Ishikawa (cell line): ENCODE data around the gene INTS4.

ENCODE experiments used
- CEBPB ChIP-seq: IDR thresholded peaks from 2 replicates; pipeline ENCODE4 v1.6.1; 2012
- CREB1 ChIP-seq: IDR thresholded peaks from 2 replicates; pipeline ENCODE4 v1.6.1; 2012; ENCODE audit warnings: low read depth
- EGR1 ChIP-seq: IDR thresholded peaks from 2 replicates; pipeline ENCODE4 v1.6.1; 2012
- EP300 ChIP-seq: IDR thresholded peaks from 2 replicates; pipeline ENCODE4 v1.6.1; 2012; ENCODE audit warnings: borderline replicate concordance
- FOXM1 ChIP-seq: IDR thresholded peaks from 2 replicates; pipeline ENCODE4 v1.6.1; 2012; ENCODE audit warnings: low read depth, borderline replicate concordance
- NFIC ChIP-seq: IDR thresholded peaks from 2 replicates; pipeline ENCODE4 v1.6.1; 2012
- RAD21 ChIP-seq: IDR thresholded peaks from 2 replicates; pipeline ENCODE4 v1.6.1; 2012; ENCODE audit warnings: low read depth
- TAF1 ChIP-seq: IDR thresholded peaks from 2 replicates; pipeline ENCODE4 v1.6.1; 2012; ENCODE audit warnings: low read depth, mild to moderate bottlenecking
- TCF12 ChIP-seq: IDR thresholded peaks from 2 replicates; pipeline ENCODE4 v1.6.1; 2012; ENCODE audit warnings: low read depth
- TEAD4 ChIP-seq: IDR thresholded peaks from 2 replicates; pipeline ENCODE4 v1.6.1; 2012
- YY1 ChIP-seq: IDR thresholded peaks from 2 replicates; pipeline ENCODE4 v1.6.1; 2012; ENCODE audit warnings: low read depth
- ZBTB7A ChIP-seq: IDR thresholded peaks from 2 replicates; pipeline ENCODE4 v1.6.1; 2012; ENCODE audit warnings: low read depth
- TF ChIP-seq, protein P1 (sequence below): IDR thresholded peaks from 2 replicates; pipeline ENCODE4 v1.6.1; 2012; ENCODE audit warnings: low read depth, mild to moderate bottlenecking
- TF ChIP-seq, protein P2 (sequence below): IDR thresholded peaks from 2 replicates; pipeline ENCODE4 v1.6.1; 2012
- TF ChIP-seq, protein P3 (sequence below): IDR thresholded peaks from 2 replicates; pipeline ENCODE4 v1.6.1; 2012

INTS4 gene

DNA sequence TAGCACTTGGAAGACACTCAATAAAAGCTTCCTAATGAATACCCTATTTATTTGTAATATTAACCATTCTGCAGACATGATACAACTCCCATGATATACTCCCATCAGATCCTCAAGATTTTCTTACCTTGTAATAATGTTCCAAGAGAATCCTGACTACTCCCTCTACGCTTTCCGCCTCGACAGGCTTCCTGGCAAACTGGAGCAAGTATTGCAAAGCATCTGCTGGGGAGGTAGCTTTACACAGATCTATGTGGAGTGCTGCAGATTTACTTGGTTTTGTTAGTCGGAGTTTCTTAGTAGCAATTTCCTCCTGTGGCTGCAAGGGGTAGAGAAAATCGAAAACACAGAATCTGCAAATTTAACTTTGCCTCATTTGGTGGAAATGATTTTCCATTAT lies 3.5 kb downstream of the INTS4 start:
- no peak for TF ChIP-seq FOXM1

DNA sequence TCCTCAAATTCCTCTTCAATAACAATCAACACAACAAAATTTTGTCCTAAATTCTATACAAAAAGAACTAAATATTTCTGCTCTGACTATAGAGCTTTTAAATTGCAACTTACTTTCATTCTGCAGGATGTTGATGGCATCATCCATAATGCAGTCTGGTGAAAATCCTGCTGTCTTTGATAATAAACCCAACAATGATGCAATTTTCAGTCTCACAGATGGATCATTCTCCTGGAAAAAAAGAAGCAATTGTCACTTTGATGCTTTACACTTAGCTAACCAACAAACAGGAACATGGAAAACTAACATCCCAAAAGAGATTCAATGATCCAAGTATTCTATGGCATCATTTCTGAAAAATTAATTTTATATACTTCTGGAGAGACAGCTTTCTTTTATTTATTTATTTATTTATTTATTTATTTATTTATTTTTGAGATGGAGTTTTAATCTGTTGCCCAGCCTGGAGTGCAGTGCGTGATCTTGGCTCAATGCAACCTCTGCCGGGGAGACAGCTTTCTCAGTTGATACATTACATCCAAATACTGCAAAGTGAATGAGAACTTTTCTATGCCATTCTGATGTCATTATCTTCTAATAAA lies 13.0 kb downstream of the INTS4 start:
- no peak for TF ChIP-seq YY1
- TF ChIP-seq EGR1 = no peak
- TF ChIP-seq CREB1 = no peak
- TF ChIP-seq, protein P1, sequence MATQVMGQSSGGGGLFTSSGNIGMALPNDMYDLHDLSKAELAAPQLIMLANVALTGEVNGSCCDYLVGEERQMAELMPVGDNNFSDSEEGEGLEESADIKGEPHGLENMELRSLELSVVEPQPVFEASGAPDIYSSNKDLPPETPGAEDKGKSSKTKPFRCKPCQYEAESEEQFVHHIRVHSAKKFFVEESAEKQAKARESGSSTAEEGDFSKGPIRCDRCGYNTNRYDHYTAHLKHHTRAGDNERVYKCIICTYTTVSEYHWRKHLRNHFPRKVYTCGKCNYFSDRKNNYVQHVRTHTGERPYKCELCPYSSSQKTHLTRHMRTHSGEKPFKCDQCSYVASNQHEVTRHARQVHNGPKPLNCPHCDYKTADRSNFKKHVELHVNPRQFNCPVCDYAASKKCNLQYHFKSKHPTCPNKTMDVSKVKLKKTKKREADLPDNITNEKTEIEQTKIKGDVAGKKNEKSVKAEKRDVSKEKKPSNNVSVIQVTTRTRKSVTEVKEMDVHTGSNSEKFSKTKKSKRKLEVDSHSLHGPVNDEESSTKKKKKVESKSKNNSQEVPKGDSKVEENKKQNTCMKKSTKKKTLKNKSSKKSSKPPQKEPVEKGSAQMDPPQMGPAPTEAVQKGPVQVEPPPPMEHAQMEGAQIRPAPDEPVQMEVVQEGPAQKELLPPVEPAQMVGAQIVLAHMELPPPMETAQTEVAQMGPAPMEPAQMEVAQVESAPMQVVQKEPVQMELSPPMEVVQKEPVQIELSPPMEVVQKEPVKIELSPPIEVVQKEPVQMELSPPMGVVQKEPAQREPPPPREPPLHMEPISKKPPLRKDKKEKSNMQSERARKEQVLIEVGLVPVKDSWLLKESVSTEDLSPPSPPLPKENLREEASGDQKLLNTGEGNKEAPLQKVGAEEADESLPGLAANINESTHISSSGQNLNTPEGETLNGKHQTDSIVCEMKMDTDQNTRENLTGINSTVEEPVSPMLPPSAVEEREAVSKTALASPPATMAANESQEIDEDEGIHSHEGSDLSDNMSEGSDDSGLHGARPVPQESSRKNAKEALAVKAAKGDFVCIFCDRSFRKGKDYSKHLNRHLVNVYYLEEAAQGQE = no peak
- no peak for TF ChIP-seq ZBTB7A
- no peak for TF ChIP-seq CEBPB
- TF ChIP-seq, protein P2, sequence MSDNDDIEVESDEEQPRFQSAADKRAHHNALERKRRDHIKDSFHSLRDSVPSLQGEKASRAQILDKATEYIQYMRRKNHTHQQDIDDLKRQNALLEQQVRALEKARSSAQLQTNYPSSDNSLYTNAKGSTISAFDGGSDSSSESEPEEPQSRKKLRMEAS = no peak
- TF ChIP-seq TCF12 = no peak
- TF ChIP-seq, protein P3, sequence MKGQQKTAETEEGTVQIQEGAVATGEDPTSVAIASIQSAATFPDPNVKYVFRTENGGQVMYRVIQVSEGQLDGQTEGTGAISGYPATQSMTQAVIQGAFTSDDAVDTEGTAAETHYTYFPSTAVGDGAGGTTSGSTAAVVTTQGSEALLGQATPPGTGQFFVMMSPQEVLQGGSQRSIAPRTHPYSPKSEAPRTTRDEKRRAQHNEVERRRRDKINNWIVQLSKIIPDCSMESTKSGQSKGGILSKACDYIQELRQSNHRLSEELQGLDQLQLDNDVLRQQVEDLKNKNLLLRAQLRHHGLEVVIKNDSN = no peak
- no peak for TF ChIP-seq TEAD4
- no peak for TF ChIP-seq FOXM1
- no peak for TF ChIP-seq EP300
- no peak for TF ChIP-seq RAD21
- TF ChIP-seq TAF1 = no peak

DNA sequence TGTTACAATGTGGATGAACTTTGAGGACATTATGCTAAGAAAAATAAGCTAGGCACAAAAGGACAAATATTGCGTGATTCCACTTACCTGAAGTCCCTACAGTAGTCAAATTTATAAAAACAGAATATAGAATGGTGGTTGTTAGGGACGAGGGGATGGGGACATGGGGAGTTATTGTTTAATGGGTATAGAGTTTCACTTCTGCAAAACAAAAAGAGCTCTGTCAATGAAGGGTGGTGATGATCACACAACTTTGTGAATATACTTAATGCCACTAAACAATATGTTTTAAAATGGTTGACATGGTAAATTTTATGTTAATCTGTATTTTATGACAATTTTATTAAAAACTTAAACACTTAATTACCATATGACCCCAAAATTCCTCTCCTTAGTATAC lies 26.1 kb downstream of the INTS4 start:
- TF ChIP-seq, protein P1 = no peak
- TF ChIP-seq EP300 (no peak), TEAD4 (no peak), ZBTB7A (no peak), FOXM1 (no peak), CREB1 (no peak), YY1 (no peak), CEBPB (no peak), TCF12 (no peak), RAD21 (no peak), NFIC (no peak), TAF1 (no peak), EGR1 (no peak)
- TF ChIP-seq, protein P3 = no peak
- TF ChIP-seq, protein P2 = no peak

DNA sequence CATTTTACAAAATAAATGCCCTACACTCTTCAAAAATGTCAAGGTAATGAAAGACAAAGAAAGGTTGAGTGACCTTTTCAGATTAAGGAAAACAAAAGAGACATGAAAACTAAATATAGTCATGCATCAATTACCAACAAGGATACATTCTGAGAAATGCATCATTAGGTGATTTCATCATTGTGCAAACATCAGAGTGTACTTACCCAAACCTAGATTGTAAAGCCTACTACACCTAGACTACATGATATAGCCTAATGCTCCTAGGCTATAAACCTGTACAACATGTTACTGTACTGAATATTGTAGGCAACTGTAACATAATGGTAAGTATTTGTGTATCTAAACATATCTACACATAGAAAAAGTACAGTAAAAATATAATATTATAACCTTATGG lies 26.7 kb downstream of the INTS4 start:
- no peak for TF ChIP-seq TAF1
- no peak for TF ChIP-seq NFIC

DNA sequence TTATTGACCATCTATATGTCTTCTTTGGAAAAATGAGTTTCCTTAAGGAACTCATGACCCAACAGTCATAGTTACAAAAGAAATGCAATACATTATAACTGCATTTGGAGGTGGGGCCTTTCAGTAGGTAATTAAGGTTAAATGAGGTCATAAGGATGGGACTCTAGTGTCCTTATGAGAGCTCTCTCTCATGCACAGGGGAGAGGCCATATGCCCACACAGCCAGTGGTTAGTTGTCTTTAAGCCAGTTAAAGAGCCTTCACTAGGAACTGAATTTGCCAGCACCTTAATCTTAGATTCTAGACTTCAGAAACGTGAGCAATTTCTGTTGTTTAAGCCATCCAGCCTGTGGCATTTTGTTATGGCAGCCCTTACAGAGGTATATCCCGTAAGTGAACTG lies 27.3 kb downstream of the INTS4 start:
- no peak for TF ChIP-seq EP300
- TF ChIP-seq EGR1 = no peak
- TF ChIP-seq CREB1 = no peak
- TF ChIP-seq, protein P3 = no peak
- no peak for TF ChIP-seq RAD21
- TF ChIP-seq, protein P1 = no peak
- TF ChIP-seq CEBPB = no peak
- TF ChIP-seq, protein P2 = no peak
- TF ChIP-seq TAF1 = no peak
- no peak for TF ChIP-seq NFIC
- no peak for TF ChIP-seq TCF12
- TF ChIP-seq ZBTB7A = no peak
- no peak for TF ChIP-seq YY1
- TF ChIP-seq FOXM1 = no peak
- TF ChIP-seq TEAD4 = no peak
